Retinal pigment epithelial cell (primary cell): ENCODE measurements around the gene CNBD2.
A peak's percentile ranks its signal among the peaks of the same experiment; 100 is the strongest.

ENCODE experiments used
- DNase-seq: peaks from one replicate; pipeline ENCODE4 v3.0.0-alpha.2; 2010; ENCODE audit warnings: low read depth
- H3K4me3 ChIP-seq: 2 replicates; pipeline ENCODE4 v1.5.1; 2011; ENCODE audit warnings: mild to moderate bottlenecking, low read length, control low read depth, moderate library complexity
- CTCF ChIP-seq: conservative IDR thresholded peaks from 2 replicates; pipeline ENCODE4 v1.5.1; 2011; ENCODE audit warnings: low read depth, low read length, control low read depth, inconsistent platforms

Gene CNBD2

GRCh38 chr20:35967979-35968640, at the start of gene CNBD2:
TSS of gene CNBD2 (plus strand) at chr20:35968590. CDS start at chr20:35968763, 173 bp downstream.
- H3K4me3 ChIP-seq = no peak within 1 kb of the TSS
- DNase-seq = no peak
- TF ChIP-seq CTCF = no peak

- H3K4me3 ChIP-seq = no peak overlapping the region
- no peak for TF ChIP-seq CTCF
- no peak for DNase-seq
Measured at GRCh38 chr20:35920523-35920922, 47.9 kb upstream of the CNBD2 start.

- no peak for DNase-seq
- TF ChIP-seq CTCF = no peak
- no peak overlapping the region for H3K4me3 ChIP-seq
Measured at GRCh38 chr20:35929301-35929700, 39.1 kb upstream of the CNBD2 start.

- H3K4me3 ChIP-seq = no peak overlapping the region
- DNase-seq = no peak
- no peak for TF ChIP-seq CTCF
Measured at GRCh38 chr20:35934050-35934449, 34.3 kb upstream of the CNBD2 start.

- TF ChIP-seq CTCF = no peak
- H3K4me3 ChIP-seq = no peak overlapping the region
- no peak for DNase-seq
Measured at GRCh38 chr20:35939264-35939663, 29.1 kb upstream of the CNBD2 start.

- TF ChIP-seq CTCF = no peak
- H3K4me3 ChIP-seq = no peak overlapping the region
- no peak for DNase-seq
Measured at GRCh38 chr20:35941620-35942019, 26.8 kb upstream of the CNBD2 start.

- TF ChIP-seq CTCF = no peak
- DNase-seq = peak; percentile 90
- no peak overlapping the region for H3K4me3 ChIP-seq
Measured at GRCh38 chr20:35942243-35942642, 26.1 kb upstream of the CNBD2 start.
